OCI-M2 (cell line): Measurements from ENCODE around the gene BCLAF1.

ENCODE experiments used
- DNase-seq: peaks from one replicate; lab custom pipeline; 2025; ENCODE audit not compliant: unreplicated experiment; lab: John Stamatoyannopoulos, UW

Gene BCLAF1

GRCh38 chr6:136209496-136209895 lies 80.2 kb downstream of the BCLAF1 start:
- DNase-seq, result no peak

GRCh38 chr6:136208783-136209182 lies 80.9 kb downstream of the BCLAF1 start:
- DNase-seq, result no peak
